HG03039 (cell line): Measurements from ENCODE around the gene KRTAP1-1.
"Not testable (repeated sequence)": the region's sequence is repeated elsewhere in the genome, so short reads cannot be mapped to it uniquely, and the experiment has no call there.

Experiments used
- ATAC-seq: cut with Tn5 transposase; IDR thresholded peaks from one replicate; pipeline ENCODE4 v1.9.1; 2021; ENCODE audit warnings: mild to moderate bottlenecking, moderate library complexity; ENCODE audit not compliant: unreplicated experiment

KRTAP1-1 gene

GRCh38 chr17:41040783-41041571 is at the start of gene KRTAP1-1:
TSS of gene KRTAP1-1 (minus strand) at chr17:41041450. CDS start at chr17:41041397, 53 bp downstream.
- not testable (repeated sequence) for ATAC-seq

GRCh38 chr17:41088760-41089352 is 47.6 kb upstream of the KRTAP1-1 start:
- not testable (repeated sequence) for ATAC-seq

- ATAC-seq = not testable (repeated sequence)
These were observed 43.0 kb upstream of the KRTAP1-1 start, which contains the start of gene KRTAP4-7 for GRCh38 chr17:41084100-41084856. TSS of gene KRTAP4-7 (plus strand) at chr17:41084150. CDS start at chr17:41084207, 57 bp downstream.

- not testable (repeated sequence) for ATAC-seq
These were observed 42.2 kb upstream of the KRTAP1-1 start for GRCh38 chr17:41083427-41083826.

GRCh38 chr17:41082626-41083025 is 41.4 kb upstream of the KRTAP1-1 start:
- no peak for ATAC-seq

GRCh38 chr17:41076788-41077187 is 35.5 kb upstream of the KRTAP1-1 start:
- no peak for ATAC-seq

GRCh38 chr17:41073676-41074075 is 32.4 kb upstream of the KRTAP1-1 start:
- ATAC-seq = no peak

- no peak for ATAC-seq
These were observed 30.5 kb upstream of the KRTAP1-1 start for GRCh38 chr17:41071606-41072360.

- no peak for ATAC-seq
These were observed 27.8 kb upstream of the KRTAP1-1 start for GRCh38 chr17:41069031-41069430.

- no peak for ATAC-seq
These were observed 26.0 kb upstream of the KRTAP1-1 start for GRCh38 chr17:41067281-41067680.

- ATAC-seq = no peak
These were observed 24.8 kb upstream of the KRTAP1-1 start, which contains the start of gene KRTAP2-4 for GRCh38 chr17:41065829-41066624. TSS of gene KRTAP2-4 (minus strand) at chr17:41065879. CDS start at chr17:41065845, 34 bp downstream.

GRCh38 chr17:41065016-41065689 is 23.9 kb upstream of the KRTAP1-1 start:
- ATAC-seq = not testable (repeated sequence)

GRCh38 chr17:41064301-41064700 is 23.1 kb upstream of the KRTAP1-1 start:
- no peak for ATAC-seq

GRCh38 chr17:41063449-41063848 is 22.2 kb upstream of the KRTAP1-1 start:
- no peak for ATAC-seq

GRCh38 chr17:41061964-41062363 is 20.7 kb upstream of the KRTAP1-1 start:
- no peak for ATAC-seq

GRCh38 chr17:41060052-41060604 is 18.9 kb upstream of the KRTAP1-1 start, which contains the start of gene KRTAP2-3:
TSS of gene KRTAP2-3 (minus strand) at chr17:41060114. CDS start at chr17:41060050, 64 bp downstream.
- no peak for ATAC-seq

- not testable (repeated sequence) for ATAC-seq
These were observed 18.2 kb upstream of the KRTAP1-1 start for GRCh38 chr17:41059276-41060051.

- no peak for ATAC-seq
These were observed 17.5 kb upstream of the KRTAP1-1 start for GRCh38 chr17:41058741-41059140.
